HG03565 (cell line): ENCODE measurements around the gene RADIL.

Experiments
- ATAC-seq: cut with Tn5 transposase; IDR thresholded peaks from one replicate; pipeline ENCODE4 v1.9.1; 2021; ENCODE audit warnings: mild to moderate bottlenecking, moderate library complexity; ENCODE audit not compliant: unreplicated experiment

RADIL gene

GRCh38 chr7:4763091-4763793 lies 120.3 kb downstream of the RADIL start:
- ATAC-seq, result no peak

GRCh38 chr7:4762121-4763055 lies 121.1 kb downstream of the RADIL start:
- ATAC-seq, result no peak

- no peak for ATAC-seq
Measured at GRCh38 chr7:4760952-4761351, 122.6 kb downstream of the RADIL start.

- no peak for ATAC-seq
Measured at GRCh38 chr7:4759211-4759610, 124.3 kb downstream of the RADIL start.

GRCh38 chr7:4758791-4759190 lies 124.7 kb downstream of the RADIL start:
- no peak for ATAC-seq

- no peak for ATAC-seq
Measured at GRCh38 chr7:4758111-4758510, 125.4 kb downstream of the RADIL start.

GRCh38 chr7:4755045-4755444 lies 128.5 kb downstream of the RADIL start:
- no peak for ATAC-seq

GRCh38 chr7:4754433-4755010 lies 129.0 kb downstream of the RADIL start:
- ATAC-seq, result no peak

GRCh38 chr7:4753598-4754432 lies 129.7 kb downstream of the RADIL start:
- ATAC-seq, result peak; percentile 58

GRCh38 chr7:4751398-4751947 lies 132.0 kb downstream of the RADIL start:
- no peak for ATAC-seq

- no peak for ATAC-seq
Measured at GRCh38 chr7:4749798-4750197, 133.7 kb downstream of the RADIL start.

- no peak for ATAC-seq
Measured at GRCh38 chr7:4749363-4749762, 134.2 kb downstream of the RADIL start.
